CD8-positive, alpha-beta memory T cell (primary cell): ENCODE data around the gene LPAR2. TPM values are rescaled to one million over a fixed set of nuclear protein-coding genes. Genes with fewer than 3 reads are reported as not detected.

Experiments
- CTCF ChIA-PET: fragments of 350-600 bp; sonication (Branson Sonifier 250); formaldehyde crosslinking; loops from one replicate; lab custom pipeline; 2021; ENCODE audit warnings: antibody characterized with exemption; lab: Charles Lee
- POLR2A ChIA-PET: fragments of 350-600 bp; sonication (Branson Sonifier 250); formaldehyde crosslinking; loops from one replicate; lab custom pipeline; 2021; ENCODE audit warnings: antibody characterized with exemption; lab: Charles Lee
- DNase-seq, 5 donors: peaks; one replicate each; pipeline versions ENCODE4 v3.0.0 to v3.0.0-alpha.2; 2020 to 2022; ENCODE audit warnings: mixed read lengths in 1 of 5
- H3K27ac ChIP-seq: one replicate; pipeline ENCODE4 v1.7.0; 2013; ENCODE audit warnings: low read depth, mild to moderate bottlenecking, low read length, moderate library complexity
- H3K27me3 ChIP-seq: 2 replicates; pipeline ENCODE4 v1.7.0; 2013; ENCODE audit warnings: low read length, mild to moderate bottlenecking; ENCODE audit not compliant: insufficient read depth, poor library complexity, severe bottlenecking
- H3K36me3 ChIP-seq: 2 replicates; pipeline ENCODE4 v1.7.0; 2013; ENCODE audit warnings: mild to moderate bottlenecking, low read length, moderate library complexity; ENCODE audit not compliant: insufficient read depth
- H3K4me1 ChIP-seq: 2 replicates; pipeline ENCODE4 v1.7.0; 2013; ENCODE audit warnings: mild to moderate bottlenecking, low read length, moderate library complexity; ENCODE audit not compliant: insufficient read depth
- H3K4me3 ChIP-seq: 2 replicates; pipeline ENCODE4 v1.7.0; 2013; ENCODE audit warnings: mild to moderate bottlenecking, low read length
- H3K9me3 ChIP-seq: 2 replicates; pipeline ENCODE4 v1.7.0; 2013; ENCODE audit warnings: mild to moderate bottlenecking, low read length
- H3K27ac Mint-ChIP-seq, 8 donors: one replicate each; pipeline ENCODE4 v1.8.0; 2020 to 2021; ENCODE audit warnings: mixed read lengths in 8 of 8, mild to moderate bottlenecking in 6 of 8, inconsistent platforms in 3 of 8, moderate library complexity in 3 of 8
- H3K27me3 Mint-ChIP-seq, 2 donors: one replicate each; pipeline ENCODE4 v1.8.0; 2020 to 2021; ENCODE audit warnings: mixed read lengths in 2 of 2, mild to moderate bottlenecking in 1 of 2, moderate library complexity in 1 of 2
- H3K36me3 Mint-ChIP-seq, 3 donors: one replicate each; pipeline ENCODE4 v1.8.0; 2020 to 2021; ENCODE audit warnings: mixed read lengths in 3 of 3, inconsistent platforms in 1 of 3, mild to moderate bottlenecking in 1 of 3
- H3K4me1 Mint-ChIP-seq, 3 donors: one replicate each; pipeline ENCODE4 v1.8.0; 2020 to 2021; ENCODE audit warnings: mixed read lengths in 3 of 3, inconsistent platforms in 1 of 3, mild to moderate bottlenecking in 1 of 3
- H3K4me3 Mint-ChIP-seq, 7 donors: one replicate each; pipeline ENCODE4 v1.8.0; 2020 to 2021; ENCODE audit warnings: mixed read lengths in 7 of 7, mild to moderate bottlenecking in 6 of 7, moderate library complexity in 4 of 7, inconsistent platforms in 2 of 7
- H3K9me3 Mint-ChIP-seq, 5 donors: one replicate each; pipeline ENCODE4 v1.8.0; 2020 to 2022; ENCODE audit warnings: mixed read lengths in 5 of 5, mild to moderate bottlenecking in 3 of 5, moderate library complexity in 2 of 5, inconsistent platforms in 1 of 5
- polyA plus RNA-seq: library from polyadenylated mRNA; unstranded; fragments of 300-500 nt; fragmentation: Illumina TruSeq; gene quantifications from one replicate; pipeline ENCODE4 v1.2.3, GENCODE V29; 2021
- total RNA-seq, 2 experiments: library from RNA; stranded (reverse); gene quantifications; one replicate each; pipeline ENCODE4 v1.2.3, GENCODE V29; 2021

LPAR2 gene
- total and polyA plus RNA-seq, 3 experiments from 2014 or later: 23.6 to 37.8 (median 24.8) TPM

- H3K27me3 Mint-ChIP-seq: peaks cover 0 to 1% of the 10 kb centered on the region in 2 donors
- H3K36me3 Mint-ChIP-seq: peaks cover 0 to 69% (median 9%) of the 10 kb centered on the region in 3 donors
- H3K4me1 ChIP-seq: peaks cover 21% of the 10 kb centered on the region
- DNase-seq: peak in 1 of 5 donors; percentile 43
- no peak overlapping the region for H3K4me3 ChIP-seq
- H3K27ac Mint-ChIP-seq: peak overlapping the region in 4 of 8 donors; percentile 12 to 85 (median 50)
- no peak overlapping the region for H3K4me3 Mint-ChIP-seq
- H3K27me3 ChIP-seq: no peaks in the 10 kb centered on the region
- H3K4me1 Mint-ChIP-seq: peaks cover 26 to 38% (median 36%) of the 10 kb centered on the region in 3 donors
- ChIA-PET CTCF (interaction anchor here (1.6 kb wide), 1 partner anchor 16 kb away, joined by 5 read pairs; the partner anchor contains the start of gene GMIP), POLR2A (interaction anchor here (0.8 kb wide), 1 partner anchor 161 kb away, joined by 3 read pairs; no protein-coding TSS in a partner anchor)
- no peak overlapping the region for H3K27ac ChIP-seq
- H3K36me3 ChIP-seq: peaks cover 48% of the 10 kb centered on the region
- peaks cover 0 to 2% (median 0%) of the 10 kb centered on the region in 5 donors for H3K9me3 Mint-ChIP-seq
- H3K9me3 ChIP-seq: no peaks in the 10 kb centered on the region
Measured at GRCh38 chr19:19659646-19660245, 31.7 kb upstream of the LPAR2 start.

- H3K4me3 ChIP-seq: no peak overlapping the region
- peaks cover 20 to 21% (median 21%) of the 10 kb centered on the region in 3 donors for H3K4me1 Mint-ChIP-seq
- peaks cover 13% of the 10 kb centered on the region for H3K4me1 ChIP-seq
- H3K36me3 Mint-ChIP-seq: peaks cover 7 to 81% (median 14%) of the 10 kb centered on the region in 3 donors
- peaks cover 65% of the 10 kb centered on the region for H3K36me3 ChIP-seq
- ChIA-PET POLR2A (interaction anchor here (0.7 kb wide), 1 partner anchor 100 kb away, joined by 13 read pairs; no protein-coding TSS in a partner anchor), CTCF (interaction anchor here (0.7 kb wide), 1 partner anchor 11 kb away, joined by 4 read pairs; no protein-coding TSS in a partner anchor)
- H3K27ac ChIP-seq: no peak overlapping the region
- no peak overlapping the region for H3K4me3 Mint-ChIP-seq
- peak in 1 of 5 donors; percentile 29 for DNase-seq
- H3K27me3 Mint-ChIP-seq: no peaks in the 10 kb centered on the region
- H3K9me3 ChIP-seq: no peaks in the 10 kb centered on the region
- H3K27me3 ChIP-seq: no peaks in the 10 kb centered on the region
- no peak overlapping the region for H3K27ac Mint-ChIP-seq
- no peaks in the 10 kb centered on the region for H3K9me3 Mint-ChIP-seq
Measured at GRCh38 chr19:19657397-19657783, 29.4 kb upstream of the LPAR2 start.

GRCh38 chr19:19656451-19657396 lies 28.7 kb upstream of the LPAR2 start:
- Mint-ChIP-seq H3K9me3 (no peaks in the 10 kb centered on the region), H3K27me3 (no peaks in the 10 kb centered on the region), H3K36me3 (peaks cover 7 to 85% (median 14%) of the 10 kb centered on the region in 3 donors), H3K27ac (peak overlapping the region in 1 of 8 donors; percentile 73), H3K4me3 (no peak overlapping the region), H3K4me1 (peaks cover 13 to 14% (median 14%) of the 10 kb centered on the region in 3 donors)
- Histone ChIP-seq H3K27me3 (no peaks in the 10 kb centered on the region), H3K36me3 (peaks cover 71% of the 10 kb centered on the region), H3K4me1 (peaks cover 7% of the 10 kb centered on the region), H3K27ac (no peak overlapping the region), H3K4me3 (no peak overlapping the region), H3K9me3 (no peaks in the 10 kb centered on the region)
- DNase-seq: peak in 1 of 5 donors; percentile 41
- ChIA-PET CTCF (interaction anchor here (0.7 to 1.6 kb wide), 3 partner anchors 11 to 125 kb away, joined by 3 to 4 read pairs (median 4); no protein-coding TSS in a partner anchor), POLR2A (no interaction called here)

GRCh38 chr19:19655641-19656343 lies 27.8 kb upstream of the LPAR2 start:
- POLR2A ChIA-PET: interaction anchor here (0.5 kb wide), 1 partner anchor 426 kb away, joined by 4 read pairs; no protein-coding TSS in a partner anchor
- CTCF ChIA-PET: interaction anchor here (1.2 to 1.6 kb wide), 2 partner anchors 12 to 124 kb away, joined by 3 to 4 read pairs; no protein-coding TSS in a partner anchor
- no peaks in the 10 kb centered on the region for H3K9me3 Mint-ChIP-seq

GRCh38 chr19:19655051-19655594 lies 27.1 kb upstream of the LPAR2 start:
- H3K27me3 Mint-ChIP-seq: peaks cover 0 to 1% of the 10 kb centered on the region in 2 donors
- no peaks in the 10 kb centered on the region for H3K9me3 Mint-ChIP-seq
- peak in 1 of 5 donors; percentile 42 for DNase-seq
- H3K4me3 Mint-ChIP-seq: peak overlapping the region in 1 of 7 donors; percentile 44
- no peaks in the 10 kb centered on the region for H3K27me3 ChIP-seq
- H3K4me3 ChIP-seq: no peak overlapping the region
- H3K4me1 Mint-ChIP-seq: peaks cover 5 to 6% (median 6%) of the 10 kb centered on the region in 3 donors
- ChIA-PET POLR2A (interaction anchor here (0.5 to 1.3 kb wide), 2 partner anchors 13 to 425 kb away, joined by 4 to 12 read pairs; no protein-coding TSS in a partner anchor), CTCF (interaction anchor here (1.2 to 1.6 kb wide), 2 partner anchors 11 to 123 kb away, joined by 3 to 4 read pairs; no protein-coding TSS in a partner anchor)
- H3K27ac Mint-ChIP-seq: no peak overlapping the region
- H3K9me3 ChIP-seq: no peaks in the 10 kb centered on the region
- H3K36me3 Mint-ChIP-seq: peaks cover 7 to 93% (median 14%) of the 10 kb centered on the region in 3 donors
- peaks cover 81% of the 10 kb centered on the region for H3K36me3 ChIP-seq
- no peak overlapping the region for H3K27ac ChIP-seq
- no peaks in the 10 kb centered on the region for H3K4me1 ChIP-seq

More at GRCh38 chr19:19655641-19656343, 27.8 kb upstream of the LPAR2 start:
- Mint-ChIP-seq H3K36me3 (peaks cover 7 to 87% (median 14%) of the 10 kb centered on the region in 3 donors), H3K4me3 (no peak overlapping the region), H3K27ac (peak overlapping the region in 2 of 8 donors; percentile 75 to 82), H3K4me1 (peaks cover 5 to 6% (median 6%) of the 10 kb centered on the region in 3 donors), H3K27me3 (peaks cover 0 to under 1% of the 10 kb centered on the region in 2 donors)
- peak in 1 of 5 donors; percentile 40 for DNase-seq
- Histone ChIP-seq H3K27me3 (no peaks in the 10 kb centered on the region), H3K4me1 (no peaks in the 10 kb centered on the region), H3K36me3 (peaks cover 80% of the 10 kb centered on the region), H3K4me3 (no peak overlapping the region), H3K9me3 (no peaks in the 10 kb centered on the region), H3K27ac (no peak overlapping the region)

GRCh38 chr19:19654441-19654840 lies 26.4 kb upstream of the LPAR2 start:
- Histone ChIP-seq H3K27ac (no peak overlapping the region), H3K36me3 (peaks cover 77% of the 10 kb centered on the region), H3K9me3 (no peaks in the 10 kb centered on the region), H3K4me3 (no peak overlapping the region), H3K27me3 (no peaks in the 10 kb centered on the region), H3K4me1 (no peaks in the 10 kb centered on the region)
- Mint-ChIP-seq H3K27me3 (peaks cover 0 to 1% of the 10 kb centered on the region in 2 donors), H3K4me3 (no peak overlapping the region), H3K36me3 (peaks cover 7 to 93% (median 14%) of the 10 kb centered on the region in 3 donors), H3K4me1 (peaks cover 2 to 6% (median 6%) of the 10 kb centered on the region in 3 donors), H3K27ac (no peak overlapping the region), H3K9me3 (no peaks in the 10 kb centered on the region)
- ChIA-PET POLR2A (interaction anchor here (0.6 to 1.3 kb wide), 2 partner anchors 13 to 33 kb away, joined by 3 to 12 read pairs; no protein-coding TSS in a partner anchor), CTCF (no interaction called here)
- DNase-seq: no peak
